Endodermal cell (in vitro differentiated cells): ENCODE results near the gene FAM47E. TPM values are rescaled to one million over a fixed set of nuclear protein-coding genes. Genes with fewer than 3 reads are reported as not detected.

Experiments
- DNase-seq: peaks from one replicate; pipeline ENCODE4 v3.0.0-alpha.2; 2017
- H3K27ac ChIP-seq: 2 replicates; pipeline ENCODE4 v1.5.1; 2013; ENCODE audit warnings: mild to moderate bottlenecking, low read depth, low read length, moderate library complexity
- H3K27me3 ChIP-seq: 2 replicates; pipeline ENCODE4 v1.6.1; 2013; ENCODE audit warnings: mild to moderate bottlenecking, low read length, moderate library complexity; ENCODE audit not compliant: insufficient read depth, control insufficient read depth, poor library complexity, severe bottlenecking
- H3K36me3 ChIP-seq: 2 replicates; pipeline ENCODE4 v1.7.0; 2013; ENCODE audit warnings: mild to moderate bottlenecking, low read length, moderate library complexity; ENCODE audit not compliant: control insufficient read depth, insufficient read depth
- H3K4me1 ChIP-seq: one replicate; pipeline ENCODE4 v1.7.0; 2013; ENCODE audit warnings: low read length; ENCODE audit not compliant: control insufficient read depth, insufficient read depth
- H3K4me3 ChIP-seq: 2 replicates; pipeline ENCODE4 v1.5.1; 2013; ENCODE audit warnings: mild to moderate bottlenecking, low read length, moderate library complexity
- H3K9ac ChIP-seq: 2 replicates; pipeline ENCODE4 v1.6.1; 2013; ENCODE audit warnings: mild to moderate bottlenecking, low read length, moderate library complexity; ENCODE audit not compliant: poor library complexity, severe bottlenecking; ENCODE audit errors: extremely low read depth
- H3K9me3 ChIP-seq: 2 replicates; pipeline ENCODE4 v1.6.1; 2013; ENCODE audit warnings: mild to moderate bottlenecking, low read length, moderate library complexity; ENCODE audit not compliant: control insufficient read depth
- H3K27ac Mint-ChIP-seq: 2 replicates; pipeline ENCODE4 v1.8.0; 2020; ENCODE audit warnings: mixed read lengths
- H3K27me3 Mint-ChIP-seq: 2 replicates; pipeline ENCODE4 v1.8.0; 2021; ENCODE audit warnings: mild to moderate bottlenecking, mixed read lengths; ENCODE audit not compliant: insufficient read depth
- H3K36me3 Mint-ChIP-seq: 2 replicates; pipeline ENCODE4 v1.8.0; 2020; ENCODE audit warnings: low read depth, mixed read lengths
- H3K4me1 Mint-ChIP-seq: 2 replicates; pipeline ENCODE4 v1.8.0; 2020; ENCODE audit warnings: mixed read lengths
- H3K4me3 Mint-ChIP-seq: 2 replicates; pipeline ENCODE4 v1.8.0; 2020; ENCODE audit warnings: mild to moderate bottlenecking, moderate library complexity, mixed read lengths
- H3K9me3 Mint-ChIP-seq: 2 replicates; pipeline ENCODE4 v1.8.0; 2020; ENCODE audit warnings: mild to moderate bottlenecking, mixed read lengths
- CTCF ChIP-seq: fragments of 200-600 bp; sonication (generic); conservative IDR thresholded peaks from 2 replicates; pipeline ENCODE4 v1.5.0; 2021; ENCODE audit warnings: antibody characterized with exemption, mild to moderate bottlenecking
- WGBS, 2 experiments: methylation state at CpG; one replicate each; pipeline versions ENCODE4 v1.1.5 to v1.1.7; 2013; ENCODE audit warnings: missing lambda C conversion rate in 2 of 2, mixed read lengths in 1 of 2; ENCODE audit not compliant: insufficient coverage in 1 of 2, insufficient read length in 1 of 2; 5-methylcytosine and 5-hydroxymethylcytosine counted together
- total RNA-seq, 2 donors: library from RNA; stranded (reverse); fragmentation: NEBNext Ultra II Directional in 1 of 2; extraction: Animal tissue kit (Norgen Biotek cat#: 25700) in 1 of 2; gene quantifications; 2 replicates in 1 of 2; 3 replicates in 1 of 2; pipeline ENCODE4 v1.2.1, GENCODE V29; 2021

FAM47E gene
- total RNA-seq, 2 donors from 2014 or later: 0.84 to 2.5 TPM

- Mint-ChIP-seq H3K27ac (no peak overlapping the region), H3K4me3 (no peak overlapping the region), H3K4me1 (no peaks in the 10 kb centered on the region), H3K27me3 (no peaks in the 10 kb centered on the region), H3K36me3 (no peaks in the 10 kb centered on the region), H3K9me3 (no peaks in the 10 kb centered on the region)
- WGBS, 2 experiments: 93 to 95% methylated on average over 7 to 11 of the region's 11 CpGs
- Histone ChIP-seq H3K36me3 (no peaks in the 10 kb centered on the region), H3K4me1 (no peaks in the 10 kb centered on the region), H3K4me3 (no peak overlapping the region), H3K27ac (no peak overlapping the region), H3K9me3 (no peaks in the 10 kb centered on the region), H3K9ac (no peak overlapping the region), H3K27me3 (no peaks in the 10 kb centered on the region)
- TF ChIP-seq CTCF: no peak
- DNase-seq: no peak
Observed at GRCh38 chr4:76270244-76271175, 19.0 kb downstream of the FAM47E start.

GRCh38 chr4:76271248-76271647, 19.7 kb downstream of the FAM47E start:
- H3K4me3 Mint-ChIP-seq: no peak overlapping the region
- Histone ChIP-seq H3K27ac (no peak overlapping the region), H3K36me3 (no peaks in the 10 kb centered on the region), H3K9ac (no peak overlapping the region), H3K4me1 (no peaks in the 10 kb centered on the region), H3K9me3 (no peaks in the 10 kb centered on the region), H3K4me3 (no peak overlapping the region), H3K27me3 (no peaks in the 10 kb centered on the region)
- no peaks in the 10 kb centered on the region for H3K27me3 Mint-ChIP-seq
- H3K36me3 Mint-ChIP-seq: no peaks in the 10 kb centered on the region
- 90% methylated on average over 6 of the region's 6 CpGs for WGBS, 2 experiments
- TF ChIP-seq CTCF: no peak
- no peaks in the 10 kb centered on the region for H3K9me3 Mint-ChIP-seq
- no peak overlapping the region for H3K27ac Mint-ChIP-seq
- H3K4me1 Mint-ChIP-seq: no peaks in the 10 kb centered on the region
- no peak for DNase-seq

- H3K9me3 Mint-ChIP-seq: no peaks in the 10 kb centered on the region
- Histone ChIP-seq H3K4me1 (no peaks in the 10 kb centered on the region), H3K27me3 (no peaks in the 10 kb centered on the region), H3K4me3 (no peak overlapping the region), H3K9ac (no peak overlapping the region), H3K9me3 (no peaks in the 10 kb centered on the region), H3K27ac (no peak overlapping the region), H3K36me3 (no peaks in the 10 kb centered on the region)
- no peaks in the 10 kb centered on the region for H3K36me3 Mint-ChIP-seq
- no peaks in the 10 kb centered on the region for H3K27me3 Mint-ChIP-seq
- H3K4me1 Mint-ChIP-seq: no peaks in the 10 kb centered on the region
- TF ChIP-seq CTCF: no peak
- no peak for DNase-seq
- no peak overlapping the region for H3K4me3 Mint-ChIP-seq
- no peak overlapping the region for H3K27ac Mint-ChIP-seq
Observed at GRCh38 chr4:76272073-76272472, 20.6 kb downstream of the FAM47E start.
